Activated CD4-positive, alpha-beta T cell treated with anti-CD3 and anti-CD28 coated beads for 24 hours (primary cell): ENCODE results near the gene PKHD1.
"Not testable (repeated sequence)": the region's sequence is repeated elsewhere in the genome, so short reads cannot be mapped to it uniquely, and the experiment has no call there.

ENCODE experiments used
- DNase-seq, 2 donors: peaks; one replicate each; pipeline ENCODE4 v3.0.0-alpha.2; 2020; ENCODE audit warnings: low read depth in 2 of 2

Gene PKHD1

DNA sequence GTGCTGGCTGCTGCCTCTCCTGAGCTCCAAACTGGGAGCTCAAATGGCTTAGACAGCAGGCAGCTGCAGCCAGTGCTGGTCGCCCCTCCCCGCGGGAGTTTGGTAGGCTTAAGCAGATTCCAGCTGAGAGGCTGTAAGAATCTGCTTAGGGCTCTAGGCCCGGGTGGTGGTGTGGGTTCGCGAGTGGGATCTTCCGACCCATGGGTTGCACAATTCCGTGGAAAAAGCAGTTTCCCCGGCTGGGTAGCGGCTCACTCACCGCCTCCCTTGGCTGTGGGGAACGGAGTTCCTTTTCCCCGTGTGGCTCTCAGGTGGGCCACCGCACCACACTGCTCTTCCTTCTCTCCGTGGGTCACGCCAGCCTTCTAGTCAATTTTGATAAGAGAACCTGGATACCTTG, 232.5 kb downstream of the PKHD1 start:
- no peak for DNase-seq

GRCh38 chr6:51854347-51854746, 233.1 kb downstream of the PKHD1 start:
- DNase-seq, result no peak

DNA sequence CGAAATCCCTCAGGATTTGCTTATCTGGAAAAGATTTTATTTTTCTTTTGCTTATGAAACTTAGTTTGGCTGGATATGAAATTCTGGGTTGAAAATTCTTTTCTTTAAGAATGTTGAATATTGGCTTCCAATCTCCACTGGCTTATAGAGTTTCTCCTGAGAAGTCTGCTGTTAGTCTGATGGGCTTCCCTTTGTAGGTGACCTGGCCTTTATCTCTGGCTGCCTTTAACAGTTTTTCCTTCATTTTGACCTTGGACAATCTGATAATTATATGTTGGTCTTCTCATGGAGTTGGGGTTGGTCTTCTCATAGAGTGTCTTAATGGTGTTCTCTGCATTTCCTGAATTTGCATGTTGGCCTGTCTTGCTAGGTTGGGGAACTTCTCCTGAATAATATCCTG, 234.3 kb downstream of the PKHD1 start:
- DNase-seq, result not testable (repeated sequence)

DNA sequence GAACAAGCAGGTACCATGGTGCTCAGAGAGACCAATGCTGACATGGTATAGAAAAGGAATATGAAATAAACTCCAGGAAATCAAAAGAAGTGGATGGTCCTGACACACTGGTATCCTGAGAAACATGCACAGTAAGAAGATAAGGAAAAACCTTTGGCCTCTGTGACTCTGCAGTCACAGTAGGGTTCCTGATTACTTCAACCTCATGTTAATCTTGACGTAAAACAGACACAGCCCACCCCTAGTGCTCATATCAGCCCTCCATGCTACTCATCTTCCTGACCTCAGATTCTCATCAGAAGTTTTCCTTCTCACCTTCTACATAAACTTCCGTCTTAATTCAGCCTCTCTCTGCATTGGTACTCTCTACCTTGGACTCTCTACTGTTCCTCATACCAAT, 240.9 kb downstream of the PKHD1 start:
- DNase-seq, result no peak

DNA sequence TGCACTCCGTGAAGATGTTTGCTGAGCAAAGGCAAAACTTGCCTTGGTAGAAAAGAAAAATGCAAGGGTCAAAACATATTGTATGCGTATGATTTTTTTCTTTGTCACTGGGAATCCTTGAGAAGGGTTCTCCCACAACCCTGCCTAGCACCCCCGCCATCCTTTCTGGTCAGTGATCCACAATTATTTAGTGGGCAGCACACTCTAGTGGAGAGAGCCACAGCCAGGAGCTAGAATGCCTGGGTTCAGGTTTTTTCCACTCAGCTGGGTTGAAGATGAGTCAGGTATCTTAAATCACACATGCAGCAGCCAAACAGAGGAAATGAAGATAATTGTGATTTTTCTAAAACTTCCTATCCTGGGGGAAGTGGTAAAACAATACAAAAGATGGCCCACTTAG, 243.1 kb downstream of the PKHD1 start:
- no peak for DNase-seq

- no peak for DNase-seq
These were observed 243.9 kb downstream of the PKHD1 start for GRCh38 chr6:51843456-51844056.

DNA sequence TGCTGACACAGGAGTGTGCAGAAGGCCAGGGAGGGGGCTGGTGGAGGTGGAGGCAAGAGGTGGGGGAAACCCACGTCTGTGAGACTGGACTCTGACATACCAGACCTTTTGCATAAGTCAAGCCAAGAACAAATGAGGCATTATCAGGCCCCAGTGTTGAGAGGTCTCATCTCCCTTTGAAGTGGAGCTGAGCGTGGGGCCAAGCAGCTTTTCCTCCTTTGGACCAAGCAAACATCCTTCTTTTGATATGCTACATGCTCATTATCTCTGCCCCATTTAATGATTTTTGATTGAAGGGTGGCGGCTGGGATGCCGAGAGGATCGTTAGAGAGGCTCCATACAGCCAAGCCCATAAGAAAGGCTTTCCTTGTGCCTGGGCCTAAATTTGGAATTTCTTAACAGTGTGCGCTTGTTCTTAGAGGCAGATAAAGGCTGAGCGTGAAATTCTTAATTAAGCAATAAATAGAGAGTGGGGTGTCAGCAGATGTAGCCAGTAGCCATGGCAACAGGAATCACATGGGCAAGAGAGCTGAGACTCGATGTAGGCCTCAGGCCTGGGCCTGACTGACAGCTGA, 244.5 kb downstream of the PKHD1 start:
- no peak for DNase-seq

- DNase-seq, result no peak
These were observed 245.2 kb downstream of the PKHD1 start for GRCh38 chr6:51842061-51842803.

GRCh38 chr6:51841626-51842025, 245.8 kb downstream of the PKHD1 start:
- DNase-seq, result no peak

DNA sequence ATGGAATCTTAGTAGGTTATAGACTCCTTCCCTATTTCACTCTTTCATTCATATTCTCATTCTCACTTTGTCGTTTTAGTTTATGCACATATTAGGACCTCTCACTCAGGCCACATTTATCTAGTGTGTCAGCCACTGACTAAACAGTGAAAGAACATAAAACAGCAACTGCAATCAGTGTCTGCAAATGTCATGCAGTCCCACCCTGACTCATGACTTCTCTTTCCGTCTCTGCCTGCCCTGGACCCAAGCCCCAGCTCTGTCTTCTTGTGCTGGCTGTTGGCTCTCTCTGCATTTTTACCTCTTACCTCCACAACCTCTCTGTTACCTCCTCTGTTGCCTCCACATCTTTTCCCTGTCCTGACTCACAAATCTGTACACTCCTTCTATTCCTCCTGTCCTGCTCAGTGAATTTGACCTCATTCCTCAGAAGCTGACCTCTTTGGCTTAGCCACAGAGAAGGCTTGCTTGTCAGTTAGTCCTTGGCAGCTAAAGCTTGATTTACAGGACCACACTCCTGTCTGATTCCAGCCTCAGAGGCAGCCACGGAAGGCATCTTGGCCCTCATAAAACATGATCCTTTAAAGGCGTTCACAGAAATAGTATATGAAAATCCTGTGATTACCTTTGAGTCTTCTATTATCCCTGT, 247.6 kb downstream of the PKHD1 start:
- DNase-seq, result no peak

DNA sequence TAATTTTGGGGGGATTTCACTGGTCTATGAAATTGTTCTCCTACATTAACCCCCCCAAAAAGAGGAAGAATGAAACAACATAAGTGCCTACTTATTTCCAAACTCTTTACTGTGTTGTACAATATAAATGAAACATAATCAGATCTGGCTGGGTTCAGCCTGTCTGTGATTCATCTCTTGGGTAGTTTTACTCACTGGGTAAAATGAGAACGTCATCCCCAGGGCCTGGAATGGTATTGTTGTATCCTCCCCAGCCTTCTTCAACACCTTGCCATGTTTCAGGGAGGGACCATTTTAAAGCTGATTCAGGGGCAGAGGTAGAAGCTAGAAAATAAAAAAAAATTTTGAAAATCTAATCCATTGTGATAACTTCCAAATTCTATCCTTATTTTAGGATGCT, 256.7 kb downstream of the PKHD1 start:
- DNase-seq, result no peak

GRCh38 chr6:51827580-51827979, 259.8 kb downstream of the PKHD1 start:
- no peak for DNase-seq

GRCh38 chr6:51824940-51825339, 262.5 kb downstream of the PKHD1 start:
- no peak for DNase-seq

- DNase-seq, result no peak
These were observed 266.9 kb downstream of the PKHD1 start for GRCh38 chr6:51820555-51820954.

GRCh38 chr6:51818520-51819022, 268.8 kb downstream of the PKHD1 start:
- DNase-seq, result no peak

DNA sequence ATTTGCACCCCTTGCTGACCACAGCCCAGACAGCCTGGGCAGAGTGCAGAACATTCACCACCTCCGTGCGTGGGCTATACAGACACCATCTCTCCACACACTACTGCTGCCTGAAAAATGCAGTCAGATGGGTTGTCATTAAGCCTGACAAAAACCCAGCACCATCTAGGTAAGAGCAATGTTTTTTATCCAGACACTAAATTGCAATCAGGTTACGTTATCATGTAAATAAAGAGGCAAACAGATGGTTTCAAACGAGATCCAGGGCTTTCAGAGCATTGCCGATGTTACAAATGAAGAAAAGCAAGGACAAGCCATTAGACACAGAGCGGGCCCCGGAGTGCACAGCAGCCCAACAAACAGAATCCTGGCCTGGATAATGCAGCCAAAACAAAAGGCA, 269.6 kb downstream of the PKHD1 start:
- DNase-seq, result no peak

- DNase-seq, result no peak
These were observed 273.0 kb downstream of the PKHD1 start for GRCh38 chr6:51814418-51814817.

DNA sequence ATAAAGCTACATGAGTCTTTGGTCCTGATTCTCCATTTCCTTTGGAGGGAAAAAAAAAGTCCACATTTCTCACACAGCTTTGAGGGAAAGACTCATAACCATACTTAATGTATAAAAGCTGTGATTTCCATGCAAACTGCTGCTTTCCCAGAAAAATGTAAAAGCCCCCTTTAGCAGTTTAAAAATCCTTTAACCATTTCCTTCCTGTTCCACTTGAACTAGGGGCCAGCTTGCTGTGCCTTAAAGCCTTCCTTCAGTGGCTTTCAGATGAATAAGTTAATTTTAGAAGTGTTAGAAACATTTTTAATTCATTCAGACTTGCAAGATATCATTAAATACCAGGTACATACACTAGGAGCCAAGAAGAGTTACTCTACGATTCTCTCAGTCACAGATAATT, 273.5 kb downstream of the PKHD1 start:
- no peak for DNase-seq

DNA sequence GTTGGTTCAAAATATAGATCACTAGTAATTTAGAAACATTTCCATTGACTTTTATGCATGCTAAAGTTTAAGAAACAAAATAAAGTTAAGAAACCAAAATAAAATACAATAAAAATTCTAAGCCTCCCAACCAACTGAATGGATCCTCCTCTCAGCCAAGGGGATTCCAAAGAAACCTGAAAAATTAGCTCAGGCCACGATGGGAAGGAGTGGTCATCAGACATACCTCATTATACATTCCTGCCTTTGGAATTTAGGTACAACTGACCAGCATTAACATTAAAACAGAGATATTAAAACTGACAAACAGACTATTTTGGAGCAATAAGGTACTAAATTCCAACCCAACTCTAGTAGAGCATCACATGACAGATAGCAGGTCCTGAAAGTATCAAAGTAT, 275.2 kb downstream of the PKHD1 start:
- no peak for DNase-seq

DNA sequence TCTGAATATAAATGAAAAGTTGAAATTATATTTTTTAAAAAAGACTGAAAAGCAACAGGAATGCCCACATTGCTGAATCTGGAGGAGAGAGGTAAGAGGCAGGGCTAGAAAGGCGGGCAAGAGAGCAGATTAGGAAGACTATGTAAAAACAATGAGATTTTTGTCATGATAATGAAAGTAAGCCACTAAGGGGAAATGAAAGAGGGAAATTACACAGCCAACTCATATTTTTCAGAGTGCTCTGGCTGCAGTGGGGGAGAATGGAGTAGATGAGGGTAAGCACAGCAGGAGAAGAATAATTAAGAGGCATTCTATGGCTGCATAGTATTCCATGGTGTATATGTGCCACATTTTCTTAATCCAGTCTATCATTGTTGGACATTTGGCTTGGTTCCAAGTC, 281.9 kb downstream of the PKHD1 start:
- no peak for DNase-seq

GRCh38 chr6:51800603-51801002, 286.8 kb downstream of the PKHD1 start:
- no peak for DNase-seq

GRCh38 chr6:51793393-51793792, 294.0 kb downstream of the PKHD1 start:
- DNase-seq, result no peak
